Spleen (tissue), 11 donors: ENCODE measurements around the gene POLH. TPM values are rescaled to one million over a fixed set of nuclear protein-coding genes. Genes with fewer than 3 reads are reported as not detected.
A peak's percentile ranks its signal among the peaks of the same experiment; 100 is the strongest.

Source experiments
- DNase-seq: peaks from one replicate; pipeline ENCODE4 v3.0.0-alpha.2; 2020
- H3K27ac ChIP-seq, 8 donors: fragments of 200-600 bp; sonication (generic) in 7 of 8; 1 replicate in 4 of 8; 2 replicates in 4 of 8; pipeline versions ENCODE4 v1.5.0 to v1.8.0; 2016 to 2021; ENCODE audit warnings: inconsistent platforms in 4 of 8, mild to moderate bottlenecking in 4 of 8, moderate library complexity in 1 of 8
- H3K27me3 ChIP-seq, 7 donors: fragments of 200-600 bp; sonication (generic) in 6 of 7; replicated peaks in 1 of 7; 1 replicate in 4 of 7; 2 replicates in 3 of 7; pipeline versions ENCODE4 v1.5.0 to v1.8.0; 2016 to 2021; ENCODE audit warnings: inconsistent platforms in 3 of 7, mild to moderate bottlenecking in 1 of 7
- H3K36me3 ChIP-seq, 6 donors: fragments of 200-600 bp; sonication (generic) in 5 of 6; 1 replicate in 4 of 6; 2 replicates in 2 of 6; pipeline versions ENCODE4 v1.5.0 to v1.8.0; 2016 to 2021; ENCODE audit warnings: inconsistent platforms in 2 of 6
- H3K4me1 ChIP-seq, 6 donors: fragments of 200-600 bp; sonication (generic) in 5 of 6; 1 replicate in 3 of 6; 2 replicates in 3 of 6; pipeline versions ENCODE4 v1.5.0 to v1.8.0; 2016 to 2021; ENCODE audit warnings: inconsistent platforms in 3 of 6
- H3K4me3 ChIP-seq, 8 donors: fragments of 200-600 bp; sonication (generic) in 7 of 8; 1 replicate in 4 of 8; 2 replicates in 4 of 8; pipeline versions ENCODE4 v1.5.0 to v1.8.0; 2016 to 2021; ENCODE audit warnings: inconsistent platforms in 4 of 8, mild to moderate bottlenecking in 4 of 8, moderate library complexity in 2 of 8
- H3K9me3 ChIP-seq, 8 donors: fragments of 200-600 bp; sonication (generic) in 7 of 8; 1 replicate in 4 of 8; 2 replicates in 4 of 8; pipeline versions ENCODE4 v1.5.0 to v1.8.0; 2016 to 2021; ENCODE audit warnings: inconsistent platforms in 4 of 8
- CTCF ChIP-seq, 11 experiments: fragments of 200-600 bp in 7 of 11; fragments of 450-650 bp in 4 of 11; sonication (generic) in 4 of 11; IDR thresholded peaks in 8 of 11; conservative IDR thresholded peaks in 3 of 11; 1 replicate in 7 of 11; 2 replicates in 4 of 11; pipeline versions ENCODE4 v1.4.0 to v1.8.0; 2016 to 2021; ENCODE audit warnings: antibody characterized with exemption in 11 of 11, inconsistent platforms in 4 of 11, mild to moderate bottlenecking in 1 of 11
- POLR2A ChIP-seq, 3 donors: fragments of 450-650 bp; IDR thresholded peaks; one replicate each; pipeline ENCODE4 v1.5.1; 2017; ENCODE audit warnings: antibody characterized with exemption in 3 of 3, mild to moderate bottlenecking in 1 of 3
- POLR2AphosphoS5 ChIP-seq, 3 donors: sonication (generic); formaldehyde crosslinking; IDR thresholded peaks; one replicate each; pipeline ENCODE4 v1.5.1; 2017; ENCODE audit warnings: antibody characterized with exemption in 3 of 3
- WGBS, 5 donors: extraction: QIAGEN DNeasy Blood & Tissue Kit in 3 of 5; methylation state at CpG; one replicate each; pipeline versions ENCODE4 v1.1.5 to v1.1.7; 2013 to 2018; 5-methylcytosine and 5-hydroxymethylcytosine counted together
- intact Hi-C: fragments of 100-400 bp; cut with DNase I; formaldehyde crosslinking; loops from one replicate; pipeline ENCODE4 v1.15.0; 2023; ENCODE audit warnings: low total_unique reads
- polyA plus RNA-seq, 3 donors: library from polyadenylated mRNA; stranded (reverse); fragments of 200-250 nt; gene quantifications; one replicate each; pipeline ENCODE4 v1.2.1, GENCODE V29; 2013
- total RNA-seq, 7 donors: library from RNA; depleted of rRNA in 3 of 7; stranded (reverse); fragments of >200 nt in 3 of 7; fragmentation: NEBNext Ultra II Directional in 4 of 7; extraction: Animal tissue kit (Norgen Biotek cat#: 25700) in 4 of 7; gene quantifications; one replicate each; pipeline versions ENCODE4 v1.1.0 to v1.2.1, GENCODE V29; 2016 to 2021
- donor health status: healthy with polysubstance abuse.
- donor health status: DM: no; HTN: no; CAD: no; lungs with moderate emphysema.
- donor health status: DM: no; HTN: no; CAD: no.
- donor health status: Bipolar disorder and iron deficiency.
- donor health status: healthy.
- donor health status: DM: no; HTN: no; CAD: no.
- donor health status: DM: yes; HTN: yes; CAD: no.

POLH gene
- total and polyA plus RNA-seq, 10 donors: 4.1 to 23.0 (median 12.2) TPM

- H3K4me1 ChIP-seq: peaks cover 0 to 14% (median 8%) of the 10 kb centered on the region in 6 donors
- TF ChIP-seq POLR2A (IDR thresholded peaks at IDR 0.05): no peak
- TF ChIP-seq POLR2AphosphoS5 (IDR thresholded peaks at IDR 0.05): no peak
- TF ChIP-seq CTCF (IDR thresholded peaks at IDR 0.05 in 8 of 11, conservative IDR thresholded peaks at IDR 0.05 in 3 of 11): no peak
- intact Hi-C loops: loop anchor here (5.0 kb wide), 1 partner anchor 471 kb away; no protein-coding TSS in a partner anchor
- DNase-seq: no peak
- H3K27me3 ChIP-seq: no peaks in the 10 kb centered on the region
- no peaks in the 10 kb centered on the region for H3K9me3 ChIP-seq
- WGBS, 5 donors: 91 to 96% (median 92%) methylated on average over 2 of the region's 2 CpGs
- peaks cover 3 to 87% (median 65%) of the 10 kb centered on the region in 6 donors for H3K36me3 ChIP-seq
- H3K4me3 ChIP-seq: no peak overlapping the region
- no peak overlapping the region for H3K27ac ChIP-seq
Observed at GRCh38 chr6:43606019-43606418, 30.0 kb downstream of the POLH start.

GRCh38 chr6:43608310-43608763 lies 32.4 kb downstream of the POLH start:
- 4 to 12% (median 8%) methylated on average over 5 of the region's 5 CpGs for WGBS, 5 donors
- H3K4me3 ChIP-seq: no peak overlapping the region
- DNase-seq: no peak
- H3K9me3 ChIP-seq: no peaks in the 10 kb centered on the region
- H3K4me1 ChIP-seq: peaks cover 0 to 14% (median 8%) of the 10 kb centered on the region in 6 donors
- peaks cover 3 to 87% (median 65%) of the 10 kb centered on the region in 6 donors for H3K36me3 ChIP-seq
- peak overlapping the region in 2 of 8 donors; percentile 25 to 36 for H3K27ac ChIP-seq
- H3K27me3 ChIP-seq: no peaks in the 10 kb centered on the region
- TF ChIP-seq POLR2AphosphoS5 (IDR thresholded peaks at IDR 0.05) (no peak), CTCF (IDR thresholded peaks at IDR 0.05 in 8 of 11, conservative IDR thresholded peaks at IDR 0.05 in 3 of 11) (peak; percentile 30 to 86 (median 77)), POLR2A (IDR thresholded peaks at IDR 0.05) (no peak)
- intact Hi-C loops: loop anchor here (5.0 kb wide), 1 partner anchor 469 kb away; no protein-coding TSS in a partner anchor

GRCh38 chr6:43608807-43609206 lies 32.8 kb downstream of the POLH start:
- 45 to 63% (median 53%) methylated on average over 1 of the region's 1 CpG for whole genome bisulfite sequencing, 5 donors
- no peaks in the 10 kb centered on the region for H3K9me3 ChIP-seq
- peaks cover 3 to 87% (median 65%) of the 10 kb centered on the region in 6 donors for H3K36me3 ChIP-seq
- intact Hi-C loops: loop anchor here (5.0 kb wide), 1 partner anchor 468 kb away; no protein-coding TSS in a partner anchor
- H3K4me1 ChIP-seq: peaks cover 0 to 14% (median 8%) of the 10 kb centered on the region in 6 donors
- no peak for TF ChIP-seq POLR2AphosphoS5 (IDR thresholded peaks at IDR 0.05)
- no peak for TF ChIP-seq CTCF (IDR thresholded peaks at IDR 0.05 in 8 of 11, conservative IDR thresholded peaks at IDR 0.05 in 3 of 11)
- TF ChIP-seq POLR2A (IDR thresholded peaks at IDR 0.05): no peak
- H3K27ac ChIP-seq: peak overlapping the region in 2 of 8 donors; percentile 25 to 36
- DNase-seq: no peak
- no peaks in the 10 kb centered on the region for H3K27me3 ChIP-seq
- no peak overlapping the region for H3K4me3 ChIP-seq

- no peak overlapping the region for H3K27ac ChIP-seq
- no peaks in the 10 kb centered on the region for H3K9me3 ChIP-seq
- H3K27me3 ChIP-seq: no peaks in the 10 kb centered on the region
- H3K36me3 ChIP-seq: peaks cover 3 to 87% (median 65%) of the 10 kb centered on the region in 6 donors
- WGBS, 5 donors: 92 to 100% (median 97%) methylated on average over 1 of the region's 1 CpG
- no peak for DNase-seq
- H3K4me1 ChIP-seq: peaks cover 0 to 14% (median 8%) of the 10 kb centered on the region in 6 donors
- TF ChIP-seq POLR2A (IDR thresholded peaks at IDR 0.05) (no peak), POLR2AphosphoS5 (IDR thresholded peaks at IDR 0.05) (no peak), CTCF (IDR thresholded peaks at IDR 0.05 in 8 of 11, conservative IDR thresholded peaks at IDR 0.05 in 3 of 11) (no peak)
- no peak overlapping the region for H3K4me3 ChIP-seq
- intact Hi-C loops: loop anchor here (5.0 kb wide), 1 partner anchor 468 kb away; no protein-coding TSS in a partner anchor
Observed at GRCh38 chr6:43609402-43609801, 33.4 kb downstream of the POLH start.
